Neural cell (in vitro differentiated cells): ENCODE results near the gene RANBP3. TPM values are rescaled to one million over a fixed set of nuclear protein-coding genes. Genes with fewer than 3 reads are reported as not detected.

Experiments
- H2AFZ ChIP-seq: fragments of 200-600, 300-800 bp; sonication (generic), shearing (Covaris generic); 2 replicates; pipeline ENCODE4 v1.6.0; 2014; ENCODE audit warnings: low read depth, mild to moderate bottlenecking, antibody characterized with exemption, low read length, moderate library complexity
- H3F3A ChIP-seq: fragments of 200-600 bp; shearing (Covaris generic); 2 replicates; pipeline ENCODE4 v1.6.1; 2016; ENCODE audit warnings: mild to moderate bottlenecking, moderate library complexity, mixed read lengths, antibody characterized with exemption, low read length; ENCODE audit not compliant: insufficient read depth, poor library complexity, severe bottlenecking
- H3K27ac ChIP-seq: fragments of 200-600, 300-800 bp; sonication (generic), shearing (Covaris generic); 2 replicates; pipeline ENCODE4 v1.5.1; 2014; ENCODE audit warnings: mild to moderate bottlenecking, low read length, moderate library complexity
- H3K27me3 ChIP-seq: fragments of 300-800, 200-600 bp; sonication (generic), shearing (Covaris generic); 2 replicates; pipeline ENCODE4 v1.6.0; 2014; ENCODE audit warnings: mild to moderate bottlenecking, low read depth, low read length, moderate library complexity; ENCODE audit not compliant: insufficient read depth
- H3K36me3 ChIP-seq: fragments of 300-800, 200-600 bp; sonication (generic), shearing (Covaris generic); 2 replicates; pipeline ENCODE4 v1.5.1; 2014; ENCODE audit warnings: mild to moderate bottlenecking, antibody characterized with exemption, low read length, moderate library complexity; ENCODE audit not compliant: insufficient read depth
- H3K4me2 ChIP-seq: fragments of 300-800, 200-600 bp; sonication (generic), shearing (Covaris generic); 2 replicates; pipeline ENCODE4 v1.6.0; 2014; ENCODE audit warnings: mild to moderate bottlenecking, low read length
- H3K4me3 ChIP-seq: fragments of 300-800, 200-600 bp; sonication (generic), shearing (Covaris generic); 2 replicates; pipeline ENCODE4 v1.5.1; 2014; ENCODE audit warnings: mild to moderate bottlenecking, low read length, moderate library complexity
- H3K79me2 ChIP-seq: fragments of 200-600 bp; shearing (Covaris generic); replicated peaks from 2 replicates; pipeline ENCODE4 v1.6.0; 2014; ENCODE audit warnings: mild to moderate bottlenecking, low read length, moderate library complexity; ENCODE audit not compliant: insufficient read depth
- H3K9ac ChIP-seq: fragments of 300-800, 200-600 bp; sonication (generic), shearing (Covaris generic); 2 replicates; pipeline ENCODE4 v1.6.1; 2016; ENCODE audit warnings: mild to moderate bottlenecking, low read length, mixed read lengths
- H3K9me2 ChIP-seq: fragments of 200-600 bp; shearing (Covaris generic); 2 replicates; pipeline ENCODE4 v1.6.1; 2016; ENCODE audit warnings: mild to moderate bottlenecking, low read length, mixed read lengths; ENCODE audit not compliant: insufficient read depth
- H3K9me3 ChIP-seq: fragments of 200-600, 300-800 bp; sonication (generic), shearing (Covaris generic); 2 replicates; pipeline ENCODE4 v1.6.1; 2016; ENCODE audit warnings: mild to moderate bottlenecking, mixed run types, low read length, moderate library complexity, mixed read lengths
- H4K20me1 ChIP-seq: fragments of 200-600 bp; shearing (Covaris generic); 2 replicates; pipeline ENCODE4 v1.6.1; 2016; ENCODE audit warnings: mild to moderate bottlenecking, mixed run types; ENCODE audit not compliant: insufficient read depth
- CTCF ChIP-seq: fragments of 450-650 bp; IDR thresholded peaks from 2 replicates; pipeline ENCODE4 v1.5.1; 2014; ENCODE audit warnings: antibody characterized with exemption, mild to moderate bottlenecking, moderate library complexity; ENCODE audit not compliant: poor library complexity, severe bottlenecking
- EP300 ChIP-seq: fragments of 450-650 bp; conservative IDR thresholded peaks from 2 replicates; pipeline ENCODE4 v1.6.1; 2014; ENCODE audit warnings: antibody characterized with exemption, mild to moderate bottlenecking, moderate library complexity; ENCODE audit not compliant: poor library complexity, severe bottlenecking
- EZH2 ChIP-seq: fragments of 200-600, 300-800 bp; shearing (Covaris generic), sonication (generic); IDR thresholded peaks from 2 replicates; pipeline ENCODE4 v1.6.1; 2014; ENCODE audit warnings: antibody characterized with exemption, low read length, borderline replicate concordance, mild to moderate bottlenecking; ENCODE audit not compliant: insufficient read depth, poor library complexity, severe bottlenecking
- MXI1 ChIP-seq: fragments of 450-650 bp; conservative IDR thresholded peaks from 2 replicates; pipeline ENCODE4 v1.6.1; 2014; ENCODE audit warnings: antibody characterized with exemption, mild to moderate bottlenecking; ENCODE audit not compliant: poor library complexity, severe bottlenecking
- POLR2AphosphoS5 ChIP-seq: IDR thresholded peaks from 2 replicates; pipeline ENCODE4 v1.6.1; 2012
- RAD21 ChIP-seq: fragments of 450-650 bp; conservative IDR thresholded peaks from 2 replicates; pipeline ENCODE4 v1.6.1; 2014; ENCODE audit warnings: antibody characterized with exemption, mild to moderate bottlenecking, moderate library complexity
- REST ChIP-seq: IDR thresholded peaks from 2 replicates; pipeline ENCODE4 v1.6.1; 2012; ENCODE audit warnings: borderline replicate concordance
- SMC3 ChIP-seq: fragments of 450-650 bp; conservative IDR thresholded peaks from 2 replicates; pipeline ENCODE4 v1.6.1; 2014; ENCODE audit warnings: antibody characterized with exemption, mild to moderate bottlenecking, moderate library complexity; ENCODE audit not compliant: poor library complexity
- TAF1 ChIP-seq: IDR thresholded peaks from 2 replicates; pipeline ENCODE4 v1.6.1; 2012; ENCODE audit warnings: low read depth
- polyA plus RNA-seq: library from polyadenylated mRNA; depleted of rRNA; stranded (reverse); fragments of >200 nt; gene quantifications from 2 replicates; pipeline ENCODE4 v1.2.3, GENCODE V29; 2014

RANBP3 gene
- polyA plus RNA-seq, 1 donor from 2014 or later, result 67.6 TPM

GRCh38 chr19:5926641-5927440, 51.1 kb downstream of the RANBP3 start:
- no peak overlapping the region for H3K4me2 ChIP-seq
- no peaks in the 10 kb centered on the region for H4K20me1 ChIP-seq
- H3K79me2 ChIP-seq, result no peaks in the 10 kb centered on the region
- H3K9ac ChIP-seq, result no peak overlapping the region
- H3K9me2 ChIP-seq, result no peaks in the 10 kb centered on the region
- H3K4me3 ChIP-seq, result no peak overlapping the region
- H3K27me3 ChIP-seq, result no peaks in the 10 kb centered on the region
- no peaks in the 10 kb centered on the region for H3K36me3 ChIP-seq
- no peak overlapping the region for H3K27ac ChIP-seq
- TF ChIP-seq MXI1, result no peak
- TF ChIP-seq SMC3, result no peak
- TF ChIP-seq EP300, result no peak
- no peak for TF ChIP-seq EZH2
- no peak for TF ChIP-seq REST
- TF ChIP-seq POLR2AphosphoS5, result no peak
- no peak for TF ChIP-seq CTCF
- TF ChIP-seq TAF1, result no peak
- no peak for TF ChIP-seq RAD21
- H2AFZ ChIP-seq, result no peak overlapping the region
- H3F3A ChIP-seq, result no peaks in the 10 kb centered on the region
- H3K9me3 ChIP-seq, result no peaks in the 10 kb centered on the region

GRCh38 chr19:5925830-5926427, 52.0 kb downstream of the RANBP3 start:
- no peaks in the 10 kb centered on the region for H3K9me3 ChIP-seq
- H3K27ac ChIP-seq, result no peak overlapping the region
- no peak overlapping the region for H3K4me2 ChIP-seq
- no peak overlapping the region for H3K9ac ChIP-seq
- H3K79me2 ChIP-seq, result no peaks in the 10 kb centered on the region
- no peaks in the 10 kb centered on the region for H3K9me2 ChIP-seq
- no peak overlapping the region for H2AFZ ChIP-seq
- no peaks in the 10 kb centered on the region for H3F3A ChIP-seq
- no peak overlapping the region for H3K4me3 ChIP-seq
- no peaks in the 10 kb centered on the region for H3K27me3 ChIP-seq
- no peak for TF ChIP-seq EP300
- H4K20me1 ChIP-seq, result no peaks in the 10 kb centered on the region
- no peaks in the 10 kb centered on the region for H3K36me3 ChIP-seq
